IMR-90 (cell line): ENCODE results near the gene ONECUT2.

ENCODE experiments used
- BHLHE40 ChIP-seq: fragments of 150-350 bp; IDR thresholded peaks from 2 replicates; pipeline ENCODE4 v1.6.1; 2016; ENCODE audit warnings: mild to moderate bottlenecking, low read depth, low read length
- CHD1 ChIP-seq: IDR thresholded peaks from 2 replicates; pipeline ENCODE4 v1.6.1; 2012; ENCODE audit warnings: low read depth, low read length, improper control_type of control experiment
- MAFK ChIP-seq: IDR thresholded peaks from 2 replicates; pipeline ENCODE4 v1.6.1; 2012; ENCODE audit warnings: low read depth, low read length, improper control_type of control experiment
- MAZ ChIP-seq: IDR thresholded peaks from 2 replicates; pipeline ENCODE4 v1.6.1; 2012; ENCODE audit warnings: low read depth, mild to moderate bottlenecking, low read length, improper control_type of control experiment, moderate library complexity, borderline replicate concordance
- POLR2A ChIP-seq: IDR thresholded peaks from 2 replicates; pipeline ENCODE4 v1.6.1; 2012; ENCODE audit warnings: mild to moderate bottlenecking, low read depth, low read length
- RFX5 ChIP-seq: IDR thresholded peaks from 2 replicates; pipeline ENCODE4 v1.8.0; 2012; ENCODE audit warnings: low read depth, mild to moderate bottlenecking, low read length, moderate library complexity
- SMC3 ChIP-seq: fragments of 150-350 bp; IDR thresholded peaks from 2 replicates; pipeline ENCODE4 v1.6.1; 2016; ENCODE audit warnings: low read depth, mild to moderate bottlenecking, antibody characterized with exemption, low read length, moderate library complexity
- TF ChIP-seq, protein P1 (sequence below): conservative IDR thresholded peaks from 2 replicates; pipeline ENCODE4 v1.5.1; 2012; ENCODE audit warnings: mild to moderate bottlenecking, low read depth, low read length, improper control_type of control experiment

DNA sequence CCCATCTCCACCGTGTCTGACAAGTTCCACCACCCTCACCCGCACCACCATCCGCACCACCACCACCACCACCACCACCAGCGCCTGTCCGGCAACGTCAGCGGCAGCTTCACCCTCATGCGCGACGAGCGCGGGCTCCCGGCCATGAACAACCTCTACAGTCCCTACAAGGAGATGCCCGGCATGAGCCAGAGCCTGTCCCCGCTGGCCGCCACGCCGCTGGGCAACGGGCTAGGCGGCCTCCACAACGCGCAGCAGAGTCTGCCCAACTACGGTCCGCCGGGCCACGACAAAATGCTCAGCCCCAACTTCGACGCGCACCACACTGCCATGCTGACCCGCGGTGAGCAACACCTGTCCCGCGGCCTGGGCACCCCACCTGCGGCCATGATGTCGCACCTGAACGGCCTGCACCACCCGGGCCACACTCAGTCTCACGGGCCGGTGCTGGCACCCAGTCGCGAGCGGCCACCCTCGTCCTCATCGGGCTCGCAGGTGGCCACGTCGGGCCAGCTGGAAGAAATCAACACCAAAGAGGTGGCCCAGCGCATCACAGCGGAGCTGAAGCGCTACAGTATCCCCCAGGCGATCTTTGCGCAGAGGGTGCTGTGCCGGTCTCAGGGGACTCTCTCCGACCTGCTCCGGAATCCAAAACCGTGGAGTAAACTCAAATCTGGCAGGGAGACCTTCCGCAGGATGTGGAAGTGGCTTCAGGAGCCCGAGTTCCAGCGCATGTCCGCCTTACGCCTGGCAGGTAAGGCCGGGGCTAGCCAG is 1.2 kb downstream of the ONECUT2 start:
- TF ChIP-seq, protein P1, sequence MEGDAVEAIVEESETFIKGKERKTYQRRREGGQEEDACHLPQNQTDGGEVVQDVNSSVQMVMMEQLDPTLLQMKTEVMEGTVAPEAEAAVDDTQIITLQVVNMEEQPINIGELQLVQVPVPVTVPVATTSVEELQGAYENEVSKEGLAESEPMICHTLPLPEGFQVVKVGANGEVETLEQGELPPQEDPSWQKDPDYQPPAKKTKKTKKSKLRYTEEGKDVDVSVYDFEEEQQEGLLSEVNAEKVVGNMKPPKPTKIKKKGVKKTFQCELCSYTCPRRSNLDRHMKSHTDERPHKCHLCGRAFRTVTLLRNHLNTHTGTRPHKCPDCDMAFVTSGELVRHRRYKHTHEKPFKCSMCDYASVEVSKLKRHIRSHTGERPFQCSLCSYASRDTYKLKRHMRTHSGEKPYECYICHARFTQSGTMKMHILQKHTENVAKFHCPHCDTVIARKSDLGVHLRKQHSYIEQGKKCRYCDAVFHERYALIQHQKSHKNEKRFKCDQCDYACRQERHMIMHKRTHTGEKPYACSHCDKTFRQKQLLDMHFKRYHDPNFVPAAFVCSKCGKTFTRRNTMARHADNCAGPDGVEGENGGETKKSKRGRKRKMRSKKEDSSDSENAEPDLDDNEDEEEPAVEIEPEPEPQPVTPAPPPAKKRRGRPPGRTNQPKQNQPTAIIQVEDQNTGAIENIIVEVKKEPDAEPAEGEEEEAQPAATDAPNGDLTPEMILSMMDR: no peak
- TF ChIP-seq POLR2A (no peak), MAZ (no peak), SMC3 (no peak), CHD1 (no peak), BHLHE40 (no peak), RFX5 (no peak), MAFK (no peak)
